Activated T-helper 1 cell treated with Interleukin-2 at 50 U/mL for 16 hours (primary cell): ENCODE measurements around the gene APOO.

Experiments used
- DNase-seq: peaks from one replicate; pipeline ENCODE4 v3.0.0-alpha.2; 2020; ENCODE audit warnings: low read depth

APOO gene

DNA sequence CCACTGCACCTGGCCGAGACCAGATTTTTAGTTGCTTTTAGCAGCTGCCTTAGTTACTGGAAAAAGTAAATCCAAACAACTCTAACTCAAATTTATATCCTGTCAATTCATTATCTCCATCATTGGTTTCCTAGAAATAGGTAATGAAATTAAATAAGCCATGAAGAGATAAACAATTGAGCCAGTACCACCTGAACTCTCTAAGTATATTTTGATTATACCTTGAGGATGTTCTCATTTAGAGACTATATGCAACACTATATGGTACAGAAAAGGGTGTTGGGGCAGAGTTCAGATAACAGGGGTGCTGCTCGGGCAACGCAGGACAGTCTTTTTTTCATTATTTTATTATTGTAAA is 89.8 kb downstream of the APOO start:
- DNase-seq, result no peak

- DNase-seq, result no peak
These were observed 91.6 kb downstream of the APOO start for GRCh38 chrX:23816179-23816578.

GRCh38 chrX:23815376-23815775 is 92.4 kb downstream of the APOO start:
- no peak for DNase-seq

DNA sequence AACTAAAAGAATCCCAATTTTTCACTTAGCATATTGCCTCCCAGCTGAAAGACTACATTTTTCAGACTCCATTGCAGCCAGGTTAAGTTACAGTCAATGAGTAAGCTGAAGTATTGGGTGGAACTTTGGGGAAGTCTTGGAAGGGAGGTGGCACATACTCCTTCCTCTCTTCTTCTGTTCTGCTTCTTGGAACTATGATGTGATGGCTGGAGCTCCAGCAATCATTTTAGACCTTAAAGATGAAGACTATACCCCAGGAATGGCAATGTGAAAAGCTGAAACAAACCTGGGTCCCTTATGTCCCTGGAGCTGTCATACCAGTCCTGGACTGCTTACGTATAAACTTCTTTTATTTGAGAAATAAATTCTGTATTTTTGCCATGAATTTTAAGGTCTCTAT is 93.9 kb downstream of the APOO start:
- DNase-seq, result no peak

- DNase-seq, result no peak
These were observed 96.1 kb downstream of the APOO start for GRCh38 chrX:23811656-23812055.

DNA sequence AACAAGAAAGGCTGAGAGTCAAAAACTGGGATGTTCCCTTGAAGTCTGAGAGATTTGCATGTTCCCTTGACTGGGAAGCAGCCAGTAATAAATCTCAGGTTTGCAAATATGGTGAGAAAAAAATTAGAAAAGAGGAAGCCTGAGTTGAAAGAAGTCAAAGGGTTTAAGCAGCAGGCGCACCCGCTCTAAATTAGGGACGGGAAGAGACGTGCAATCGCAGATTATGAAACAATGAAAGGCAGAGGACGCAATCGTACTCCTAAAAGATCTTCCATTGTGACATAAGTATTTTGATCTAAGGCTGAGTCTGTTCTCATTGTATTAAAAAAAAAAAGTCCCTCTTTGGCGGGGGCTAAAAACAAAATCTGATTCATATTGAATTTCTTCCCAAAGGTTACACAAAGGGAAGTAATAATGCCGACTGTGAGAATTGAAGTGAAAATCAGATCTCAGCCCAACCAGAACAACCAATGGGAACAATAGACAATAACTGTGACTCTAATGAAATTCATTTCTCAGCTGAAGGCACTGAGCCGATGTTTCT is 96.6 kb downstream of the APOO start:
- no peak for DNase-seq

DNA sequence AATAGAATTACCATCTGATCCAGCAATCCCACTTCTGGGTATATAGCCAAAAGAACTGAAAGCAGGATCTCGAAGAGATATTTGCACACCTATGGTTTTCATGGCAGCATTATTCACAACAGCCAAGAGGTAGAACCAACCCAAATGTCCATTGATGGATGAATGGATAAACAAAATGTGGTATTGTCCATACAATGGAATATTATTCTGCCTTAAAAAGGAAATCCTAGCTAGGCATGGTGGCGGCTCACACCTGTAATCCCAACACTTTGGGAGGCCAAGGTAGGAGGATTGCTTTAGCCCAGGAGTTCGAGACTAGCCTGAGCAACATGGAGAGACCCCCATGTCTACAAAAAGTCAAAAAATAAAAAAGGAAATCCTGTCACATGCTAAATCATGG is 97.5 kb downstream of the APOO start:
- no peak for DNase-seq

- DNase-seq, result no peak
These were observed 102.3 kb downstream of the APOO start for GRCh38 chrX:23805389-23805788.

DNA sequence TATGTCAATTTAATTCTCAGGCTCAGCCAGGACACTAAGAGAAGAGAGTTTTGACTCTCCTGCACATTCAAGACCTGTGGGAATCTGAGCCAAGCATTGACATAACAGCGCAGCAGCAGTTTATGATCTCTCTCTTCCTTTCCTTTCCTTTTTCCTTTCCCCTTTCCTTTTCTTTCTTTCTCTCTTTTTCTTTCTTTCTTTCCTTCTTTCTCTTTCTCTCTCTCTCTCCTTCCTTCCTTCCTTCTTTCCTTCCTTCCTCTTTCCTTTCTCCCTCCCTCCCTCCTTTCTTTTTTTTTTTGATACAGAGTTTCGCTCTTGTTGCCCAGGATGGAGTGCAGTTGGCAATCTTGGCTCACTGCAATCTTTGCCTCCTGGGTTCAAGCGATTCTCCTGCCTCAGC is 103.2 kb downstream of the APOO start:
- DNase-seq, result no peak

DNA sequence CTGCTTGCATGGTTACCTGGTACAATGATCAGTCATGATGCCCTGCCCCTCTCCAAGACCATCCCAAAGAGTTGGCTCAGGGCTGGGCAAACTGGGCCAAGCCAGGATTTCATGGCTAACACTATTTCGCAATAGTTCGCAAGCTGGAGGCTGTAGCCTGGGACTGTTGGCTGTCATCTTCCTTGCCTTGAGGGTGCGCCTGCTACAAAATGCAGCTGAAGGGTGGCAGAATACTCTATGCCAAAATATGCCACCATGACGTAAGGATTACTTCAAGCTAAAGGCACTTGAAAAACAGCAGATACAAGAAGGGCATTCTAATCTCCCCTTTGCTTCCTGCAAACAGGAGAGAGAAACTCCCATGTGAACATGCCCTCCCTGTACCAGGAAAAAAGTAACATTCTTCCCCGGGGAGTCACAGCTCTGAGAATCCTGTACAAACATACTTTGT is 103.8 kb downstream of the APOO start:
- DNase-seq, result no peak

DNA sequence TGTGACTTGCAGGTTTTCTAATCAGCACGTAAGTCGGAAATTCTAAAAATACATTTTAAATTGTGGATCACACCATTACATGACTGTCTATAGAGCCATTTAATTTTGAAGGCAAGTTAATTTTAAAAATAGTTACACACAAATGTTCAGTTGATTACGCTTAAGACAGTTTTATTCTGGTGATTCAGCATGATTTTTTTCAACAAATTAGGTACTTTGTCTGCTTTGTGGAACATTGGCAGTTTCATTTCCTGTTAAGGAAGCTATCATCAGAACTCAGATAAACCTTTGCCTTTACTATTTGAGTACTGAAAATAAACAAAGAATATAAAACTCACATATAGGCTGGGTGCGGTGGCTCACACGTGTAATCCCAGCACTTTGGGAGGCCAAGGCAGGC is 105.3 kb downstream of the APOO start:
- DNase-seq, result no peak

DNA sequence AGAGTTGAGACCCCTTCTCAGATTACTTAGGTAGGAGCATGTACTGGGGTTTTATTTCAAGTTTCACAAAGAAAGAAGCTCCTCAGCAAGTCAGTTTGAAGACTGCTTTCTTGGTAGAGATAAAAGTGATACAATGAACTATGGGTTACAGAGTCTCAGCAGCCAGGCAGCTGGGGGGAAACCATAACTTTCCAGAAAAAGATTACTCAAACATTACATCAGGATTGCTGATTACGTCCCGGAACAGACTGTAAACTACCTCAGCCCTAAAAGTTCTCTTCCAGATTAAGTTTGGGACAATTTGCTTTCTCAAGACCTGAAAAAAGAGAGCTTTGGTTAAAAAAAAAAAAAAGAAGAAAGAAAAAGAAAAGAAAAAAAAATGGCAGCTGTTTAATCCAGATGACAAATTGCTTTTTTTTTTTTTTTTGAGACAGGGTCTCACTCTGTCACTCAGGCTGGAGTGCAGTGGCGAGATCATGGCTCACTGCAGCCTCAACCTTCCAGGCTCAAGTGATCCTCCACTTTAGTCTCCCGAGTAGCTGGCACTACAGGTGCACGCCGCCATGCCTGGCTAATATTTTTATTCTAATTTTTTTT is 108.2 kb downstream of the APOO start:
- DNase-seq, result no peak

GRCh38 chrX:23797371-23798128 is 110.2 kb downstream of the APOO start:
- no peak for DNase-seq

- DNase-seq, result no peak
These were observed 112.5 kb downstream of the APOO start for GRCh38 chrX:23795221-23795620.

- DNase-seq, result no peak
These were observed 114.7 kb downstream of the APOO start for GRCh38 chrX:23792861-23793553.

DNA sequence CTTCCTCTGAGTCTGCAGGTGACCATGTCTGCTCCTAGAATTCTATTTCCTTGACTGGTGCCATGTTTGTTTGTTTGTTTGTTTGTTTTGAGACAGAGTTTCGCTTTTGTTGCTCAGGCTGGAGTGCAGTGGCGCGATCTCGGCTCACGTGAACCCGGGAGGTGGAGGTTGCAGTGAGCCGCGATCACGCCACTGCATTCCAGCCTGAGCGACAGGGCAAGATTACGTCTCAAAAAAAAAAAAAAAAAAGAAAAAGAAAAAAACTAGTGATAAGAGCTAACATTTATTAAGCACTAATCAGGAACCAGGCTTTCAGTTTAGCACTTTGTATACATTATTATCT is 117.6 kb downstream of the APOO start:
- DNase-seq, result no peak

- DNase-seq, result no peak
These were observed 118.2 kb downstream of the APOO start for GRCh38 chrX:23789386-23790154.

- DNase-seq, result no peak
These were observed 118.8 kb downstream of the APOO start for GRCh38 chrX:23788946-23789345.

- no peak for DNase-seq
These were observed 119.2 kb downstream of the APOO start for GRCh38 chrX:23788521-23788920.

DNA sequence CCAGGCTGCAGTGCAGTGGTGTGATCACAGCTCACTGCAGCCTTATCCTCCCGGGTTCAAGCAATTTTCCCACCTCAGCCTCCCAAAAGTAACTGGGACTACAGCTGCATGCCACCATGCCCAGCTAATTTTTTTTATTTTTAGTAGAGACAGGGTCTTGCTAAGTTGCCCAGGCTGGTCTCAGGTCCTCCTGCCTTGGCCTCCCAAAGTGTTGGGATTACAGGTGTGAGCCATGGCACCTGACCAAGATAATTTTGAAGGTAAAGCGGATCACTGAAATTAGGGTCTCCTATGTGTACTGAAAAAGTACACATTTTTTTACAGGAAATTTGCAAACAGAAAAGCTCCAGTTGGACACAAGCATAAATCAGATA is 120.0 kb downstream of the APOO start:
- no peak for DNase-seq

DNA sequence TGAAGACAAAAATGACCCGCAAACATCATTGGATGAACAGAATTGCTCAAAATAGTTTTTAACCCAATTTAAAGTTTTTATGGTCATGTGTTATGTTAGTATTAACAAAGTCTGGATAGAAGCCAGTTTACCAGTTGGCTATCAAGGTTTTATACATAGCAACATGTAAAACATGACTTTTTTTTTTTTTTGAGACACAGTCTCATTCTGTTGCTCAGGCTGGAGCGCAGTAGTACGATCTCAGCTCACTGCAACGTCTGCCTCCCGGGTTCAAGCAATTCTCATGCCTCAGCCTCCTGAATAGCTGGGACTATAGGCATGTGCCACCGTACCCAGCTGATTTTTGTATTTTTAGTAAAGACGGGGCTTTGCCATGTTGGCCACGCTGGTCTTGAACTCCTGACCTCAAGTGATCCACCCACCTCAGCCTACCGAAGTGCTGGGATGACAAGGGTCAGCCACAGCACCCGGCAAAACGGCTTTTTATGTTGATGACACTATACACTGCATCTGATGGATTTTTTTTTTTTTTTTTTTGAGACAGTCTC is 121.4 kb downstream of the APOO start:
- DNase-seq, result no peak

- no peak for DNase-seq
These were observed 122.2 kb downstream of the APOO start for GRCh38 chrX:23785580-23785979.
